ELR (cell line): ENCODE results near the gene AP4B1.
"Not testable (repeated sequence)": the region's sequence is repeated elsewhere in the genome, so short reads cannot be mapped to it uniquely, and the experiment has no call there.

Experiments used
- DNase-seq: peaks from one replicate; pipeline ENCODE4 v3.0.0-alpha.2; 2015; ENCODE audit warnings: low read depth

Gene AP4B1

DNA sequence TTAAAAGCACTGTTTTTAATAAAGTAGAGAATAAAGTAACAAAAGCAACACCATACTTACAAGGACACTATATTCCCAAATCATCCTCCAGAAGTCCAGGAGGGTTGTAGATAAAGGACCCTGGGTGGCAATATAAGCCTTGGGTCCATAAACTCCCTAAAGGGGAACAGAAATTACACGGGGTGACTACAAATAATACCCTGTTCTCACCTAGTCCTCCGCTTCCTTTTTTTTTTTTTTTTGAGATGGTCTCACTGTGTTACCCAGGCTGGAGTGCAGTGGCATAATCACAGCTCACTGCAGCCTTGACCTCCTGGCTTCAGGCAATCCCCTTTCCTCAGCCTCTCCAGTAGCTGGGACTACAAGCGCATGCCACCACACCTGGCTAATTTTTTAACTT is 46.2 kb downstream of the AP4B1 start:
- DNase-seq: no peak

DNA sequence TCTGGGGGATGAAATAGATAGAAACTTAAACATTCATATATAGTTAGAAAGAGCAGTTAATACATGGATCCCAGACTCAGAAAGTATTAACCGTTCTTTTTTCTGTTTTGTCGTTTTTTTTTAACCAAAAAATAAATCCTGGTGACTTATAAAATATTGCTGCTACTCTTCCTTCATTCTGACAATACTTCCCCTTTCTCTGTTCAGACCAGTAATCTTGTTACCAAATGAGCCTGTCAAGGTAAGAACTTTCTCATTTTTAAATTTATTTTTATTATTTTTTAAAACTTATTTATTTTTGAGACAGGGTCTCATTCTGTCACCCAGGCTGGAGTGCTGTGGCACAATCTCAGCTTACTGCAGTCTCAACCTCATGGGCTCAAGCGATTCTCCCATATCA is 46.8 kb downstream of the AP4B1 start:
- no peak for DNase-seq

- no peak for DNase-seq
Observed at GRCh38 chr1:113856401-113856790, 48.2 kb downstream of the AP4B1 start.

- DNase-seq: no peak
Observed at GRCh38 chr1:113855630-113856400, 48.8 kb downstream of the AP4B1 start.

GRCh38 chr1:113854234-113854633 is 50.4 kb downstream of the AP4B1 start:
- no peak for DNase-seq

DNA sequence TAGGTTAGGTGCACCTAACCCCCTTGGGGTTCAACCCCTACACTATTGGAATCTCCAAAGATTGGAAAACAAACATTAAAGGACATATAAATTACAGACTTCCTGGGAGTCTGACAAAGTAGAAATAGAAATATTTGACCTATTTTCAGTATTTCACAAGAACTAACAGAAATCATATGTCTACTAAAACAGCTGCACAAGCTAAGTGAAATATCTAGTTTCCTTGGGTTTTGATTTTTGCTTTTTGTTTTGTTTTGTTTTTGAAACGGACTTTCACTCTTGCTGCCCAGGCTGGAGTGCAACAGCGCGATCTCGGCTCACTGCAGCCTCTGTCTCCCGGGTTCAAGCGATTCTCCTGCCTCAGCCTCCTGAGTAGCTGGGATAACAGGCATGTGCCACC is 51.9 kb downstream of the AP4B1 start:
- DNase-seq: not testable (repeated sequence)

DNA sequence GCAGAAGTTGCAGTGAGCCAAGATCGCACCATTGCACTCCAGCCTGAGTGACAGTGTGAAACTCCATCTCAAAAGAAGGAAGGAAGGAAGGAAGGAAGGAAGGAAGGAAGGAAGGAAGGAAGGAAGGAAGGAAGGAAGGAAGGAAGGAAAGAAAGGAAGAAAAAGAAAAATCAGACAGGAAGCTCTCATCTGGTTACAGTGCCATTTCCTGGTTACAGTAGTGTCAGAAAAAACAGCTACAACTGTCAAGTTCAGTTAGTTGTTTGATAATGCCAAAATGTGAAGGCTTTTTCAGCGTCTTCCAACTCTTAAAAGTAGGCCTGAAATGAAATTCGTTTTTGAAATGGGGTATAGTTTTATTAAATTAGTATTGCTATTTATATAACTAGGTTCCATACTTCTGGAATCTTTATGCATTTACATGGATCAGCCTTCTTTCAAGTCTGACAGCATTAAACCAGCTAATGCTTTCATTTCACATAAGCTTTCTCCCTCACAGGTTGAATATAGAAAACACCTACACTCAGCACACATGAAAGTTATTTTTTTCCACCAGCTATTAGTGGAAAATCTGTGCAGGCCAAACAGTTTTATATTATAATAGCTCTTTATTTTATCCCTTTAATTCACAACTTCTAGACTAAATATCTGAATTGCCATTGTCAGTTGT is 54.3 kb downstream of the AP4B1 start:
- no peak for DNase-seq

DNA sequence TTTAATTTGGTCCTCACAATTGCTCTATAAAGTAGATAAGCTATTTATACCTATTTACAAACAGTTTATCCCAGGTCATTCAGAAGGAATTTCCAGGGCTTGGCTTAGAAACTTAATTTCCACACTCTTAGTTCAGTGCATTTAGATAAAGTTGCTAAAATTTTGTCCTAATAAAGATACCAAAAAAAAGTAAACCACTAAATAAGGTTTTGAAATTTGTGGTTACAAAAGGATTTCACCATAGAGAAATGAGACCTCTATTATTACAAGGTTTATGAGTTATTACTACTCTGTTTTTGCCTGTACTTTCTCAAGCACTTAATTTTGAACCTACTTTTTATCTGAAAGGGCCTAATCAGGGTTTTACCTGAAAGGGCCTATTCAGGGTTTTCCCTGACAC is 55.5 kb downstream of the AP4B1 start:
- no peak for DNase-seq

GRCh38 chr1:113846391-113847035 is 58.1 kb downstream of the AP4B1 start:
- no peak for DNase-seq
